AG08395 (cell line): Measurements from ENCODE around the gene MAP1S.

ENCODE experiments used
- DNase-seq: peaks from one replicate; pipeline ENCODE4 v3.0.0; 2012; ENCODE audit warnings: mixed read lengths, low spot score

Gene MAP1S

GRCh38 chr19:17688853-17689595 is 30.3 kb upstream of the MAP1S start:
- no peak for DNase-seq

GRCh38 chr19:17692566-17692965 is 26.7 kb upstream of the MAP1S start:
- DNase-seq, result no peak

DNA sequence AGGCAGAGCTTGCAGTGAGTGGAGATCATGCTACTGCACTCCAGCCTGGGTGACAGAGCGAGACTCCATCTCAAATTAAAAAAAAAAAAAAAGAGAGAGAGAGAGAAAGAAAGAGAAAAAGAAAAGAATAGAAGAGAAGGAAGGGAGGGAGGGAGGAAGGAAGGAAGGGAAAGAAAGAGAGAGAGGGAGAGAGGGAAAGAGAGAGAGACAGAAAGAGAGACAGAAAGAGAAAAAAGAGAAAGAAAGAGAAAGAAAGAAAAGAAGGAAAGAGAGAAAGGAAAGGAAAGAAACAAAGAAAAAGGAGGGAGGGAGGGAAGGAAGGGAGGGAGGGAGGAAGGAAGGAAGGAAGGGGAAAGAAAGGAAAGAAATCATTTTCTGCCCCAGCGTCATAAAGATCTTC is 24.1 kb upstream of the MAP1S start:
- DNase-seq, result no peak

GRCh38 chr19:17703824-17704463 is 15.3 kb upstream of the MAP1S start:
- peak; percentile 49 for DNase-seq

- peak; percentile 64 for DNase-seq
Measured at GRCh38 chr19:17706750-17707181, 12.5 kb upstream of the MAP1S start.

DNA sequence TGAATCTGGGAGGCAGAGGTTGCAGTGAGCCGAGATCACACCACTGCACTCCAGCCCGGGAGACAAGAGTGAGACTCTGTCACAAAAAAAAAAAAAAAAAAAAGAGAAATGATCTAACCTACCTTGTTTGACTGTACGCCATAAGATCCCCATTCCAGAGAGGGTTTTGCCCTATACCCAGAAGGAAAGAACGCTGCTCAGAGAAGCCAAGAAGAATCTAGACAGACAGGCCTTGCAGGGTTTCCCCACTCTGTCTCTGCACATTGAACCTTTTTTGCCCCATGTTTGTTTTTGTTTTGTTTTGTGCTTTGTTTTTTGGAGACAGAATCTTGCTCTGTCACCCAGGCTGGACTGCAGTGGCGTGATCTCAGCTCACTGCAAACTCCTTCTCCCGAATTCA is 7.4 kb upstream of the MAP1S start:
- DNase-seq, result no peak

GRCh38 chr19:17716309-17716929 is 2.9 kb upstream of the MAP1S start:
- no peak for DNase-seq

- DNase-seq, result no peak
Measured at GRCh38 chr19:17718550-17718946, 732 bp upstream of the MAP1S start.

- DNase-seq, result no peak
Measured at GRCh38 chr19:17719730-17720400, 585 bp downstream of the MAP1S start.

- no peak for DNase-seq
Measured at GRCh38 chr19:17720440-17720839, 1.2 kb downstream of the MAP1S start.

DNA sequence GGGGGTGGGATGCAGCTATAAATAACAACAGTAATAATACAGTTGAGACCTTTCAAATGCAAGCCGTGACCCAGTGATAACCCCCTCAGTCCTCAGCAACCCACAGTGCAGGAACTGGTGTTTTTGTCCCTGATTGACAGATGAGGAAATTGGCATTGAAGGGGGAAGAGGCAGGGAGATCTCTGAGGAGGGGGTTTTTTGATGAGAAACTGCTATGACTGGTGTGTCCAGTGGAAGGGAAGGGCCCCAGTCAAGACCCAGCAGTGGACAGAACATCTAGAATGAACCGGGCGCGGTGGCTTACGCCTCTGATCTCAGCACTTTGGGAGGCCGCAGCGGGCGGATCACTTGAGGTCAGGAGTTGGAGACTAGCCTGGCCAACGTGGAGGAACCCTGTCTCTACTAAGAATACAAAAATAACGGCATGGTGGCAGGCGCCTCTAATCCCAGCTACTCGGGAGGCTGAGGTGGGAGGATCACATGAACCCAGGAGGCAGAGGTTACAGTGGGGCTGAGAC is 1.9 kb downstream of the MAP1S start:
- DNase-seq, result no peak

DNA sequence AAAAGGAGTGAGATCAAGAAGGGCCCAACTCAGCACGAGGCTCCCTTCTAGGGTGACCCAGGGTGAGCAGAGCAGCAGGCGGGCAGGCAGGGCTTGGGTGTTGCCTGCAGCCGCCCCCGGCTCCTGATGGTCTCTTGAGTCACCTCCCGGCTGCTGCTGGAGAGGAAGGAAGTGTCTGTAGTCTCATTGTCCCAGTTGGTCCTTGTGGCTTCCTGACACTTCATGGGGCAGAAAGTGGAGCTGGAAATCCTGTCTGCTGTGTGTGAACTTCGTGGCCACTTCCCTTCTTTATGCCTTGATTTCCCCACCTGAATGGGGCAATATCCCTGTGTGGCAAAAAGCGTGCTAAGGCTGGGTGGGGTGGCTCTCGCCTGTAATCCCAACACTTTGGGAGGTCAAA is 2.5 kb downstream of the MAP1S start:
- peak; percentile 69 for DNase-seq

GRCh38 chr19:17722655-17723240 is 3.5 kb downstream of the MAP1S start:
- DNase-seq, result no peak

- DNase-seq, result no peak
Measured at GRCh38 chr19:17724655-17725054, 5.4 kb downstream of the MAP1S start.

- no peak for DNase-seq
Measured at GRCh38 chr19:17725422-17726078, 6.3 kb downstream of the MAP1S start.

DNA sequence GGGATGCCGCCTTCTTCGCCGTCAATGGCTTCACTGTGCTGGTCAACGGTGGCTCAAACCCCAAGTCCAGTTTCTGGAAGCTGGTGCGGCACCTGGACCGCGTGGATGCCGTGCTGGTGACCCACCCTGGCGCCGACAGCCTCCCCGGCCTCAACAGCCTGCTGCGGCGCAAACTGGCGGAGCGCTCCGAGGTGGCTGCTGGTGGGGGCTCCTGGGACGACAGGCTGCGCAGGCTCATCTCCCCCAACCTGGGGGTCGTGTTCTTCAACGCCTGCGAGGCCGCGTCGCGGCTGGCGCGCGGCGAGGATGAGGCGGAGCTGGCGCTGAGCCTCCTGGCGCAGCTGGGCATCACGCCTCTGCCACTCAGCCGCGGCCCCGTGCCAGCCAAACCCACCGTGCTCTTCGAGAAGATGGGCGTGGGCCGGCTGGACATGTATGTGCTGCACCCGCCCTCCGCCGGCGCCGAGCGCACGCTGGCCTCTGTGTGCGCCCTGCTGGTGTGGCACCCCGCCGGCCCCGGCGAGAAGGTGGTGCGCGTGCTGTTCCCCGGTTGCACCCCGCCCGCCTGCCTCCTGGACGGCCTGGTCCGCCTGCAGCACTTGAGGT is 7.0 kb downstream of the MAP1S start:
- no peak for DNase-seq

- no peak for DNase-seq
Measured at GRCh38 chr19:17726964-17727773, 7.9 kb downstream of the MAP1S start.

GRCh38 chr19:17727843-17728242 is 8.6 kb downstream of the MAP1S start:
- DNase-seq, result no peak

DNA sequence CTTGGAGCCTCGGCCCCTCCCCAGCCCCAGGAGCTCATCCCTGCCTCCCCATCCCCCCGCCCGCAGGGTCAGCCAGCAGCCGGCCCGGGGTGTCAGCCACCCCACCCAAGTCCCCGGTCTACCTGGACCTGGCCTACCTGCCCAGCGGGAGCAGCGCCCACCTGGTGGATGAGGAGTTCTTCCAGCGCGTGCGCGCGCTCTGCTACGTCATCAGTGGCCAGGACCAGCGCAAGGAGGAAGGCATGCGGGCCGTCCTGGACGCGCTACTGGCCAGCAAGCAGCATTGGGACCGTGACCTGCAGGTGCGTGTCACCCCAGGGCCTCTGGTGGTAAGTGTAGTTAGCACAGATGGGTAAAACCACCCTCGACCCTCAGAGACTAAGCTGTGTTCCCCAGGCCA is 13.8 kb downstream of the MAP1S start:
- DNase-seq, result no peak

DNA sequence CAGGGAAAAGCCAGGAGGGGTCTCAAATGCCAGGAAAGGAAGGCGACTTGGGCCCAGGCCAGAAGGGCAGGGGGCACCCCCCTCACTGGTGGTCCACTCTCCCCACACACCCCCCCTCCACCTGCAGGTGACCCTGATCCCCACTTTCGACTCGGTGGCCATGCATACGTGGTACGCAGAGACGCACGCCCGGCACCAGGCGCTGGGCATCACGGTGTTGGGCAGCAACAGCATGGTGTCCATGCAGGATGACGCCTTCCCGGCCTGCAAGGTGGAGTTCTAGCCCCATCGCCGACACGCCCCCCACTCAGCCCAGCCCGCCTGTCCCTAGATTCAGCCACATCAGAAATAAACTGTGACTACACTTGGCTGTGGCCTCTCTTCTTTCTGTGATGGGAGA is 14.9 kb downstream of the MAP1S start:
- no peak for DNase-seq
